Fibroblast of lung (primary cell): Measurements from ENCODE around the gene DHRS2. TPM values are rescaled to one million over a fixed set of nuclear protein-coding genes. Genes with fewer than 3 reads are reported as not detected.

Experiments
- DNase-seq, 2 donors: peaks; one replicate each; pipeline versions ENCODE4 v3.0.0 to v3.0.0-alpha.2; 2010; ENCODE audit warnings: low read depth in 2 of 2
- H2AFZ ChIP-seq: 2 replicates; pipeline ENCODE4 v1.5.1; 2012; ENCODE audit warnings: low read length, control low read depth, inconsistent platforms
- H3K27ac ChIP-seq: 2 replicates; pipeline ENCODE4 v1.5.1; 2011; ENCODE audit warnings: low read length, control low read depth; ENCODE audit not compliant: insufficient read depth
- H3K27me3 ChIP-seq: 2 replicates; pipeline ENCODE4 v1.5.1; 2011; ENCODE audit warnings: mild to moderate bottlenecking, low read length; ENCODE audit not compliant: control insufficient read depth, insufficient read depth
- H3K36me3 ChIP-seq: 2 replicates; pipeline ENCODE4 v1.5.1; 2011; ENCODE audit warnings: low read length; ENCODE audit not compliant: control insufficient read depth, insufficient read depth
- H3K4me1 ChIP-seq: 2 replicates; pipeline ENCODE4 v1.5.1; 2011; ENCODE audit warnings: low read length; ENCODE audit not compliant: control insufficient read depth, insufficient read depth; ENCODE audit errors: extremely low read depth
- H3K4me2 ChIP-seq: 2 replicates; pipeline ENCODE4 v1.5.1; 2011; ENCODE audit warnings: low read length, control low read depth; ENCODE audit not compliant: insufficient read depth; ENCODE audit errors: extremely low read depth
- H3K4me3 ChIP-seq, 4 experiments: fragments of 200-600 bp in 1 of 4; sonication (generic) in 1 of 4; replicated peaks in 1 of 4; 2 replicates each; pipeline ENCODE4 v1.5.1; 2011 to 2016; ENCODE audit warnings: low read length in 4 of 4, low read depth in 3 of 4, mild to moderate bottlenecking in 3 of 4, control low read depth in 2 of 4, inconsistent platforms in 1 of 4, mixed read lengths in 1 of 4; ENCODE audit not compliant: insufficient read depth in 1 of 4; ENCODE audit errors: control extremely low read depth in 1 of 4
- H3K79me2 ChIP-seq: 2 replicates; pipeline ENCODE4 v1.5.1; 2012; ENCODE audit warnings: mild to moderate bottlenecking, low read length, inconsistent platforms; ENCODE audit not compliant: control insufficient read depth, insufficient read depth
- H3K9ac ChIP-seq: 2 replicates; pipeline ENCODE4 v1.5.1; 2011; ENCODE audit warnings: mild to moderate bottlenecking, low read length, control low read depth; ENCODE audit not compliant: insufficient read depth
- H3K9me3 ChIP-seq: 2 replicates; pipeline ENCODE4 v1.5.1; 2012; ENCODE audit warnings: low read depth, low read length; ENCODE audit not compliant: control insufficient read depth, insufficient read depth
- H4K20me1 ChIP-seq: 2 replicates; pipeline ENCODE4 v1.5.1; 2011; ENCODE audit warnings: low read length; ENCODE audit not compliant: control insufficient read depth, insufficient read depth; ENCODE audit errors: extremely low read depth
- EZH2 ChIP-seq: IDR thresholded peaks from 2 replicates; pipeline ENCODE4 v1.5.1; 2012; ENCODE audit warnings: low read length, control low read depth, mild to moderate bottlenecking; ENCODE audit errors: missing control alignments
- polyA minus RNA-seq: library from RNA; depleted of rRNA, polyadenylated mRNA; stranded (reverse); fragments of >200 nt; gene quantifications from 2 replicates; pipeline ENCODE4 v1.2.3, GENCODE V29; 2011; ENCODE audit warnings: low replicate concordance
- polyA plus RNA-seq, 2 donors: library from polyadenylated mRNA; depleted of rRNA in 1 of 2; stranded (reverse) in 1 of 2; unstranded in 1 of 2; fragments of >200 nt; gene quantifications; 2 replicates each; pipeline ENCODE4 v1.2.1, GENCODE V29; 2011 to 2012; ENCODE audit warnings: missing spikeins in 1 of 2
- total RNA-seq: library from RNA; depleted of rRNA; stranded (reverse); fragments of >200 nt; gene quantifications from 2 replicates; pipeline ENCODE4 v1.2.1, GENCODE V29; 2014
- TF ChIP-seq, protein P1 (sequence below), 2 donors: IDR thresholded peaks in 1 of 2; conservative IDR thresholded peaks in 1 of 2; 1 replicate in 1 of 2; 2 replicates in 1 of 2; pipeline ENCODE4 v1.5.1; 2011 to 2012; ENCODE audit warnings: low read length in 2 of 2, control low read depth in 1 of 2, inconsistent platforms in 1 of 2, low read depth in 1 of 2, mild to moderate bottlenecking in 1 of 2

DHRS2 gene, protein sequence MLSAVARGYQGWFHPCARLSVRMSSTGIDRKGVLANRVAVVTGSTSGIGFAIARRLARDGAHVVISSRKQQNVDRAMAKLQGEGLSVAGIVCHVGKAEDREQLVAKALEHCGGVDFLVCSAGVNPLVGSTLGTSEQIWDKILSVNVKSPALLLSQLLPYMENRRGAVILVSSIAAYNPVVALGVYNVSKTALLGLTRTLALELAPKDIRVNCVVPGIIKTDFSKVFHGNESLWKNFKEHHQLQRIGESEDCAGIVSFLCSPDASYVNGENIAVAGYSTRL
- total RNA-seq (not detected in 2 replicates), polyA plus RNA-seq (0.02 and 0.08 TPM in 2 replicates), polyA minus RNA-seq (not detected in 2 replicates)
- not detected in 2 replicates for polyA plus RNA-seq (2012)

DNA sequence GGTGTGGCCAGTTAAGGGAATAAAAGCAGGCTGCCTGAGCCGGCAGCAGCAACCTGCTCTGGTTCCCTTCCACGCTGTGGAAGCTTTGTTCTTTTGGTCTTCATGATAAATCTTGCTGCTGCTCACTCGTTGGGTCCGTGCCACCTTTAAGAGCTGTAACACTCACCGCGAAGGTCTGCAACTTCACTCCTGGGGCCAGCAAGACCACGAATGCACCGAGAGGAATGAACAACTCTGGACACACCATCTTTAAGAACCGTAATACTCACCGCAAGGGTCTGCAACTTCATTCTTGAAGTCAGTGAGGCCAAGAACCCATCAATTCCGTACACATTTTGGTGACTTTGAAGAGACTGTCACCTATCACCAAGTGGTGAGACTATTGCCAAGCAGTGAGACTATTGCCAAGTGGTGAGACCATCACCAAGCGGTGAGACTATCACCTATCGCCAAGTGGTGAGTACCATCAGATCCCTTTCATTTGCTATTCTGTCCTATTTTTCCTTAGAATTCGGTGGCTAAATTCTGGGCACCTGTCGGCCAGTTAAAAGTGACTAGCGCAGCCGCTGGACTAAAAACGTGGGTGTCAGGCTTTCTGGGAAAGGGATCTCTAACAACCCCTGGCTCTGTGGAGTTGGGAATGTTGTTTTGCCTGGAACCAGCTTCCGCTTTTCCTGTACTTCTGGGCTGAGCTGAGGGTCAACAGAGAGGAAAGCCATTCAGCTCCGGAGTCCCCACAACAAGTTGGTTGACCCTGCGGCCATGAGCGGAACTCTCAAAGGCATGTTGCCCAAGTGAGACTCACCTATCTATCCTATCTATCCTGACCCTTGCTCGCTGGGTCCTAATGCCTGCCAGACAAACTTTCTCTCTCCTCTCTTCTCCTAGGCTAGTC, at the start of gene DHRS2:
DHRS2 (plus strand) TSS at position 48 of the 895 bp plus-strand sequence. CDS start 2,501 bp downstream, outside the sequence.
- no peak within 1 kb of the TSS for H3K9ac ChIP-seq
- H2AFZ ChIP-seq: no peak within 1 kb of the TSS
- H3K4me1 ChIP-seq: no peaks in the 10 kb centered on the region
- H3K36me3 ChIP-seq: no peaks in the 10 kb centered on the region
- H3K27me3 ChIP-seq: no peaks in the 10 kb centered on the region
- TF ChIP-seq, protein P1, sequence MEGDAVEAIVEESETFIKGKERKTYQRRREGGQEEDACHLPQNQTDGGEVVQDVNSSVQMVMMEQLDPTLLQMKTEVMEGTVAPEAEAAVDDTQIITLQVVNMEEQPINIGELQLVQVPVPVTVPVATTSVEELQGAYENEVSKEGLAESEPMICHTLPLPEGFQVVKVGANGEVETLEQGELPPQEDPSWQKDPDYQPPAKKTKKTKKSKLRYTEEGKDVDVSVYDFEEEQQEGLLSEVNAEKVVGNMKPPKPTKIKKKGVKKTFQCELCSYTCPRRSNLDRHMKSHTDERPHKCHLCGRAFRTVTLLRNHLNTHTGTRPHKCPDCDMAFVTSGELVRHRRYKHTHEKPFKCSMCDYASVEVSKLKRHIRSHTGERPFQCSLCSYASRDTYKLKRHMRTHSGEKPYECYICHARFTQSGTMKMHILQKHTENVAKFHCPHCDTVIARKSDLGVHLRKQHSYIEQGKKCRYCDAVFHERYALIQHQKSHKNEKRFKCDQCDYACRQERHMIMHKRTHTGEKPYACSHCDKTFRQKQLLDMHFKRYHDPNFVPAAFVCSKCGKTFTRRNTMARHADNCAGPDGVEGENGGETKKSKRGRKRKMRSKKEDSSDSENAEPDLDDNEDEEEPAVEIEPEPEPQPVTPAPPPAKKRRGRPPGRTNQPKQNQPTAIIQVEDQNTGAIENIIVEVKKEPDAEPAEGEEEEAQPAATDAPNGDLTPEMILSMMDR (conservative IDR thresholded peaks at IDR 0.05 in 1 of 2, IDR thresholded peaks at IDR 0.05 in 1 of 2; ENCODE audit: low read depth in 1 of 2, low read length in 2 of 2): no peak
- TF ChIP-seq EZH2: no peak
- DNase-seq: no peak
- no peak within 1 kb of the TSS for H3K4me2 ChIP-seq
- no peaks in the 10 kb centered on the region for H4K20me1 ChIP-seq
- H3K79me2 ChIP-seq: no peaks in the 10 kb centered on the region
- H3K9me3 ChIP-seq: no peaks in the 10 kb centered on the region
- H3K4me3 ChIP-seq: no peak within 1 kb of the TSS
- no peak within 1 kb of the TSS for H3K27ac ChIP-seq

DNA sequence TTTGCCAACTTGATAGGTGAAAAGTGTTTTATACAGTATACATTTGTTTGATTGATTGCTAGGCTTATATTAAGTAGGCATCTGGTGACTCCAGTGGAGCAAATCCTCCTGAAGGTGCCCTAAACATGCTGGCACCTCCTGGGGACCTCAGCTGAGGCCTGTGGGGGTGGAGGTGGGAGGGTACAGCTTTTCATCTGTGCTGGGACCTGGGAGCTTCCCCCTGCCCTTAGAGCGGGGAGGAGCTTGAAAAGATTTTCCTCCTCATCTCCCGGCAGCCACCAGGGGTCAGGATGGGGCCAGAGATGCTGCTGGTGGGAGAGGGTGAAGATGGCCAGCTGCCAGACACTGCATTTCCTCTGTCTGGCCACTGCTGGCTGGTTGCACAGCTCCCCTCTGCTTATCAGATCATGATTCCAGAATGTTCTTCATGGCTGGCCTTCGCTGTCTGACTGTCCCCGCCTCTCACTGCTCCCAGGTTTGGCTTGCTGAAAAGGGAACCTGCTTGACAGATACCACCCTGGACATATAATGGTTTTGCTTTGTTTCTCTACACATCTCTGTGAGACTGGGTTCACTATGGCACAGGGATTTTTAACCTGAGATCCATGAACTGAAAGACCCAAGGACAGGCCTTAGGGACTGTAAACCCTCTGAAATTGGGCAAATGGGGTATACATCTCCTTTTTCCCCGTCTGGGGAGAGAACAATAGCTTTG, 47.1 kb upstream of the DHRS2 start:
- H3K4me3 ChIP-seq: no peak overlapping the region
- DNase-seq: peak; percentile 80

More for the DNA sequence above, 47.1 kb upstream of the DHRS2 start:
- Histone ChIP-seq H3K79me2 (no peaks in the 10 kb centered on the region), H3K9me3 (no peaks in the 10 kb centered on the region), H2AFZ (no peak overlapping the region), H4K20me1 (no peaks in the 10 kb centered on the region), H3K27me3 (no peaks in the 10 kb centered on the region), H3K9ac (no peak overlapping the region), H3K36me3 (no peaks in the 10 kb centered on the region), H3K4me2 (no peak overlapping the region), H3K27ac (no peak overlapping the region), H3K4me1 (peaks cover 2% of the 10 kb centered on the region)
- TF ChIP-seq, protein P1 (conservative IDR thresholded peaks at IDR 0.05 in 1 of 2, IDR thresholded peaks at IDR 0.05 in 1 of 2; ENCODE audit: low read depth in 1 of 2, low read length in 2 of 2): peak; percentile 51 to 74
- no peak for TF ChIP-seq EZH2
